GM18951 (cell line): ENCODE results near the gene SMAD6.

ENCODE experiments used
- POLR2A ChIP-seq: IDR thresholded peaks from 4 replicates; pipeline ENCODE4 v1.6.1; 2011; ENCODE audit warnings: mild to moderate bottlenecking; ENCODE audit not compliant: insufficient read length, insufficient read depth; ENCODE audit errors: extremely low read depth
- in situ Hi-C: fragments of 300-500 bp; cut with MboI; formaldehyde crosslinking; loops from one replicate; pipeline ENCODE4 v1.12.0; 2022; ENCODE audit warnings: low sequenced_read_pairs, mixed read lengths, inconsistent platforms; ENCODE audit not compliant: unreplicated experiment

Gene SMAD6

DNA sequence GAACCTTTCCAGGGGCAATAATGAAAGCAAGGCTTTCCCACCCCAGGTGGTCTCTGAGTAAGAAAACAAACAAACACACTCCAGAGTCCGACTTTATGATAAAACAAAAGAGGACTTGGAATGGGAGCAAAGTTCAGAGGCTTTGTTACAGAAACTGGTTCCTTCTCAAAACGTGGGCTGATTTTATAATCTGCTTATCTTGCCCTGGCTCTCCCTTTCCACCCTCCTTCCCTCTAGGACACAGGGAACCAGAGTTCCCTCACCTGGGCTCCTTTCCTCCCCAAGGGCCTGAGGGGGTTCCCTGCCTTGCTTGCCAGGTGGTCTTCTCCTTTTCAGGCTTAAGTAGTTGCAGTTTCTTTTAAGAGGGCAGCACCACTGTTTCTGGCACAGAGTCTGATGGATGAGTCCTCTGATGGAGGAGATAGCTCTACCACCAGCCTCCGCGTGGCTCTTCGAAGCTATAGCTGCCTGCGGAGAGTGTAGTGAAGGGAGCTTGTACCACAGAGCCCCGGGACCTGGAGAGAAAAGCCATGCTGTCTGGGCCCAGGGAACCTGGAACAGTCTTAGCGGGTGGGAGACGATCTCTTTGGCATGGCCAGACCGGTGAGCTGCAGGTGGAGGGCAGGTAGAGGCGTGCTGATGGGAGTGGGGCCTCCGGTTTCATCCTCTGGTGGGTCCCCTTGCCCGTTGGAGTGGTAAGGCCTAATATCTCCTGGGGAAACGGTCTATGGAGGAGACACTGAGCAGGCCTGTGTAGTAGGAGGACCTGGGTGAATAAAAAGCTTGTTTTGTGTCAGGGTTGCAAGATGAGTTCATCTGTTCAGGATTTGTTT lies 68.7 kb downstream of the SMAD6 start:
- in situ Hi-C loops = no loop called here
- no peak for TF ChIP-seq POLR2A

DNA sequence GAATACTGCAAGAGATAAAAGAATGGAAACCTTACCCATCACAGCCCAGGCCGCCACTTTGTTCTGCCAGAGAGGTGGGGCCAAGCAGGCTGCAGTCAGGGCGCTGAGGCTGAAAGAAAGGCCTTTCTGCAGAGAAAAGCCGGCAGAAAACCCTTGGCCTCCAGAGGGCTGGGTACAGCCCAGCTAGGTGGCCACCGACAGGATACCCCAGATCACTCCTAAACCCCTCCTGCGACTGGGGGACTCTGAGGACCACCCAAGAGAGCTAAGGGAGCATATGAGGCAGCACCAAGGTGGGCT lies 69.3 kb downstream of the SMAD6 start:
- no peak for TF ChIP-seq POLR2A
- in situ Hi-C loops = no loop called here

DNA sequence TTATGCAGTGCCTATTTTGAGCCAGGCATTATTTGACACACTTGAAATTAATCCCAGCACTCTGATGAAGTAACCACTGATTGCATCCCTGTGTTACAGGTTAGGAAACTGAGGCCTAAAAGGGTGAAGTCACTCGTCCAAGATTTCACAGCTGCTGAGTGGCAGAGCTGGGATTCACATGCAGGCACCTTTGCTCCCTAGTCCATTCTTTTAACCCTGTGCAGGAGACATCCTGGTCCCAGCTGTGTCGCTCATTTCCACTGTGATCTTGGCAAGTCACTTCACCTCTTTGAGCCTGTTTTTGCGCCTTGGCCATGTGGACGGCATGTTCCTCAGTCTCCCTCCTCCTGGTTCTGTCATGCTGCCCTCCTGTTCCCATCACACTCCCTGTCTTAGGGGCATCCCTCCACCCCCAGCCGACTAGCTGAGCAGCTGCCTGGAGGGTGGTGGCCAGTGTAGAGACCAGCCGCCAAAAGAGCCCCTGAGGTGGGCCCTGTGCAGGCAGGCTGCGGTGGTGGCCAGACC lies 70.6 kb downstream of the SMAD6 start:
- in situ Hi-C loops = no loop called here
- no peak for TF ChIP-seq POLR2A

DNA sequence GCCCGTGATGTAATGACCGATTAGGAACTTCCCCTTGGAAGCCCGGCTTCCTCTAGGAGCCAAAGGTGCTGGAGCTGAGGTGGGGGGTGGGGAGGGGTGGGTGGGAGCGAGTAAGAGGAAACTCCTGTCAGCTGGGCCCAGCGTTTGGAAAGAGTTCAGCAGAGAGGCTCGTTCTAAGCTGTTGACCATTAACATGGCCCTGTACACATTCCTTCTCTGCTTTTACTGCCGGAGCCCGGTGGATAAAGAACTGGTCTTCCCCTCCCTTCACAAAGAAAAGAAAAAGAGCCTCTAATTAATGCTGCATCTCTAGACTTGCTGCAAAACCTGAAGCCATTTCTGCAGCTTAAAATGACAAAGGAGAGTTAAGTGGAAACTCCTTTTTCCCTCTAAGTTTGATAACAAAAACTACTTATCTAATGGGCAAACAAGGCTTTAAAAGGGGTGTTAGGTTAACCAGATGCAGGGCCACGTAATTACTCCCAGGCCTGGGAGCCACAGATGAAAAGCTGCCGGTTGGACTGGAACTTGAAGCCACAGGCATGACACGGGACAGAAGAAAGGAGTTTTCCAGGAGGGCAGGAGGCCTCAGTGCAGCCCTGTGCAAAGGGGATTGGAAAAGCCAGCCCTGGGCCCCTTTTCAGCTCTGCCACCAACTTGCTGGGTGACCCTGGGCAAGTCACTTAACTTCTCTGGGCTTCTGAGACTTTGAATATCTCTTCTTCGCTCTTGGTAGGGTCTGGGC lies 71.3 kb downstream of the SMAD6 start:
- no peak for TF ChIP-seq POLR2A
- in situ Hi-C loops = no loop called here

DNA sequence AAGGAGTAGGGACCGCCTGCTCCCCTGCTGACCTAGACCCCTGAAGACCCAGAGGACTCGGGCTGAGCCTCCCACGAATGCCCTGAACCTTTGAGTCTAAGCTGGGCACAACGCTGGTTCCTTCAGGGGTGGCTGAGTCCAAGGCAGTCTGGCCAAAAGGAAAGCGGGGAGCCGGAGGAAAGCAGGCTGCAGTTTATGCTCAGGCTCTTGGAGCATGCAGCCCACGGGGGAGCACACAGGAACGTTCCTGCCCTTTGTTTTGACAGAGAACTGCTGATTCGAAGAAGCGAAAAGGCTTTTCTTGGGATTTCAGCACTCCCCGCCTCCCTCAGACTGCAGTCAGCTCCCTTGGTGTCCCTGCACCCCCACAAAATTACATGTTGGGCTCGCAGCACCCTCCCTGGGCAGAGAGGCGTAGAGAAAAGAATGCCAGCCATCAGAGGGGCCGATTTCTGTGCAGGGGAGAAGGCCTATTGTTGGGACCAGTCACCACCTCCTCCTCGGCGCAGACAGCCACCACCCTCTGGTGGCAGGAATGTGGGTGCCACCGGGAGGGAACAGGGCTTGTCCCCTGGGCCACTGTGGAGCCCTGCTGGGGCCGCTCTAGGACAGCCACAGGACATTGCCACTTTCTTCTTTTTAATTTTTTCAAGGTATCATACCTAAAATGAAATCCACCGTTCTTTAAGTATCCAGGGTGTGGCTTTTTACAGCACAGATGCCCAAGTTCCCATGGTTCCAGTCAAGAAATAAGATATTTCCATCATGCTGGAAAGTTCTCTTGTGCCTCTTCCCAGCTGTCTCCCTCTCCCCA lies 72.2 kb downstream of the SMAD6 start:
- in situ Hi-C loops = no loop called here

DNA sequence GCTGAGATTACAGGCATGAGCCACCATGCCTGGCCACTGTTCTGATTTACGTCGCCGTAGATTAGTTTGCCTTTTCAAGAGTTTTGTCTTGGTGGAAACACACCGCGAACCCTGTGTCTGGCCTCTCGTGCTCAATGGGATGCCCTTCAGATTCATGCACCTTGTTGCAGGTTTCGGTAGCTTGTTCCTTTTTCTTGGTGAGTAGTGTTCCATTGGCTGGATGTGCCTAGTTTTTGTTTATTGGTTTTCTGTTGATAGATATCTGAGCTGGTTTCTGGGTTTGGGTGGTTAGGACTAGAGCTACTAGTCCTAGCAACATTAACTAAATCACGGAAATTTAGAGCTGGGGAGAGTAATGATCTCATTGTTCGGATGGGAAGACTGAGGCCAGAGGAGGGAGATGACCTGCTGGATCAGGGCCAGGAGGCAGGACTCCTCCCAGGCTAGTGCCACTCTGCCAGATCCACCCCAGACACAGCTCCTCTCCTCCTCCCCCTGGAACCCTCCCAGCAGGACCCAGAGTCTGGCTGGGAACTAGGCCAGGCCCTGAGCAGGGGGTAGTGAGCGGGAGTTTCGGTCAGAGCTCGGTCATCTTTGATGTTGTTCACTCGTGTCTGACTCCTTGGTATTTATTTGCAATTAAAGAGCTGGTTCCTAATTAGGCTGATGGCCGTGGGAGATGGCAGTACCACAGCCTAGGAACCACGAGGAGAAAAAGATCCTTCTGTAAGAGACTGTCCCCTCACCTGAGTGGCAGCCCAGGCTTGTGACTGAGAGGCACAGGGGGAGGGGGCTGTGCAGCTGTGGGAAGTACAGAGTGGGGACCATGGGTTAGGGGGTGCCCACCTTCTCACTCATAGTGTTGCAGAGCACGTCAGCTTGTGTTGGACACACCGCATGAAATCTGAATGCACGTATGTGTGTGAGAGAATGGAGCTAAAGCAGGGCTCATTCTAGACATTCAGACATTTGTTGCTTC lies 73.4 kb downstream of the SMAD6 start:
- in situ Hi-C loops = loop anchor here (25.0 kb wide), 1 partner anchor 163 kb away; no protein-coding TSS in a partner anchor
- no peak for TF ChIP-seq POLR2A

More for the DNA sequence above, 72.2 kb downstream of the SMAD6 start:
- no peak for TF ChIP-seq POLR2A

DNA sequence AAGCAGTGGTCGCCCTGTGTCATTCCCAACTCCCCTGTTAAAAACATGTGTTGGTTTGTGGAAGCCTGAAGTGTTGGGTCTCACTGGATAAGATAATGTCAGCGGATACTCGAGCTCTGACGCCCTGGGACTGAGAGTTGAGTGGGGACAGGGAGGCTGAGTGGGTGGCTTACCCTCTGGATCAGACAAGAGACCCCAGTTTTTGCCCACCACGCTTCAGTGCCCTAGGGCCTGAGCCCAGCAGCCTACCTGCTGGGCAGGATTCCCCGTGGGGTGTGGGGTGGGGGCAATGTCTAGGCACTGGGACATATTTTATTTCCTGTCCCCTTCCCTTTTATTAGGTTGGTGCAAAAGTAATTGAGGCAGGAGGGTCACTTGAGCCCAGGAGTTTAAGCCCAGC lies 75.0 kb downstream of the SMAD6 start:
- TF ChIP-seq POLR2A = no peak
- in situ Hi-C loops = loop anchor here (25.0 kb wide), 1 partner anchor 165 kb away; no protein-coding TSS in a partner anchor

DNA sequence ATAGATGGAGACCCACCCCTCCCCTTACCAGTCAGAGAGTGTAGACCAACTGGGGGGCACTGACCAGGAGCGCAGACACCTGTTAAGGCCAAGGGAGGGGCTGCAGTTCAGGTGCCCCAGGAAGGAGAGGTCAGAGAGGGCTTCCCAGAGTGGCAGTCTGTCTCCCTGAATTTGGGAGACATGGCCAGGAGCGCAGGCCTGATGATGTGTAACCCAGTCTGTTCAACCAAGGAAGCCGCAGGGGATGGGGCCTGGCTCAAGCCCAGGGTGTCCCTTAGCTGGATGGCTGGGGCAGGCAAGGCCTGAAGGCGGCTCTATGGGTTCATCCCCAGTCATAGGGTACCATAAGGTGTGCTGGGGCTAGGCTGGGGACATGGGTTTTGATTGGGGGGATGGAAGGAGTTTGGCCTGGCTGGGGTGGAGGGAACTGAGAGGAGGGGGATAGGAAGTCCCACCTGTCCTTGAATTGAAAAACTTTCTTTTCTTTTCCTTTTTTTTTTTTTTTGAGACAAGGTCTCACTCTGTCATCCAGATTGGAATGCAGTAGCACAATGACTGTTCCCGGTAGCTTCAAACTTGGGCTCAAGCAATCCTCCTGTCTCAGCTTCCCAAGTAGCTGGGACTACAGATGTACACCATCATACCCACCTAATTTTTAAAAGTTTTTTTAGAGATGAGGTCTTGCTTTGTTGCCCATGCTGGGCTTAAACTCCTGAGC lies 75.7 kb downstream of the SMAD6 start:
- TF ChIP-seq POLR2A = no peak
- in situ Hi-C loops = loop anchor here (25.0 kb wide), 1 partner anchor 165 kb away; no protein-coding TSS in a partner anchor

DNA sequence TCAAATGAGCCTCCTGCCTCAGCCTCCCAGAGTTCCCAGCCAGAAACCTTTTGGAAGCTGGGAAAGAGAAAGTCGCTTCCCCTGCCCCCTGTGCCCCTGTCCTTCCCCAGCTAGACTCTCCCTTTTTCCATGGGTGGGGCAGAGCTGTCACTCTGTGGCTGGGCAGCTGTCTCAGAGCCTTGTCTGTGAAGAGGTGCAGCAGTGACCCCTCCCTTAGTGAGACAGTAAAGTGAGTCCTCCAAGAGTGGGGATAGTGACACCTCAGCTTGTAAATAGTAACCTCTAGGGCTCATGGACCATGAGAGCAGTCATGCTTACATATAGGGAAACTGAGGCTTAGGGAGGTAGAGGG lies 76.3 kb downstream of the SMAD6 start:
- in situ Hi-C loops = loop anchor here (25.0 kb wide), 1 partner anchor 166 kb away; no protein-coding TSS in a partner anchor
- TF ChIP-seq POLR2A = no peak

DNA sequence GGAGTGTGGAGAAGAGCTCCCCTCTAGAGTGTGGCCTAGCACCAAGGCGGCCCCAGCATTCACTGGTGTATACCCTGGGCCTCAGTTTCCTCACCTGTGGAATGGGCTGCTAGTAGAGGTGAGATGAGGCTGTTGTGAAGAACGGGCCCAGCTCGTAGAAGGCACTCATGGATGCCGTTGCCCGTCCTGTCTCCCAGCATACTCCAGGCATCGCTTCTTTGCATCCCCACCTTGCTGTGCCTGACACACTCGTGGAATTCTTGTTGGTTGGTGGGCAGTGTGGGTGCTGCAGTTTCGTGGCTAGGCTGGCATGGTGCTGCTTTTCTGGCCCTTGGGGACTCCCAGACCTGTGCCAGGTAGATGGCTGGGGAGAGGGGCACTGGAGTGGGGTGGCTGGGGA lies 76.7 kb downstream of the SMAD6 start:
- in situ Hi-C loops = loop anchor here (25.0 kb wide), 1 partner anchor 166 kb away; no protein-coding TSS in a partner anchor
- TF ChIP-seq POLR2A = no peak

DNA sequence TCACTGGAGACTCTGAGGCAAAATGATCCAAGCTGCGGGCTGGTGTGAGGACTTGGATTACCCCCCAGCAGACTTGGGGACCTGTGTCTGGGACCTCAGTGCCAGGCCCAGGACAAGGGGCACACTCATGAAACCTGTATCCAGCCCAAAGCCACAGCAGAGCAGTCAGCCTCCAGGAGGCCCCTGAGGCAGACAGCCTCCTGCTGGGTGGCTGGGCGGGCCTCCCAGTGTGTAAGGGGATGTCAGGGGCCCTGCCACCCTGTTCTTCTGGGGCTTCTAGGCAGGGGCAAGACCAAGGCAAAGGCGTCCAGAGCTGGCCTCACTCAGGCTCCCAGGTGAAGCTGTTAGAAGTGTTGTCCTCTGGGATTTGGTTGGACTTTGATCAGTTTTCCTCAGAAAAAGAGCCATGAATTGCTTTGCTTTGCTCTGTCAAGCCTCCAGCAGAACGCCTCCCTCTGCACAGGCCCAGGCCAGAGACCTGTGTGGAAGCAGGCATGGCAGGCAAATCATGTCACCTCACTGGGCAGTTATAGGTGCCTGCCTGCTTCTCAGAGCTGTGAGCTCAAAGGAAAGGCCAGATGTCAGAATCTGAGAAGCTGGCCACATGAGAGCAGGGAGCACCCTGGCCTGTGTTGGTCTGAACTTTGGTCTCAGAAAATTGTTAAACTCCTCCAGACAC lies 77.4 kb downstream of the SMAD6 start:
- no peak for TF ChIP-seq POLR2A
- in situ Hi-C loops = loop anchor here (25.0 kb wide), 1 partner anchor 167 kb away; no protein-coding TSS in a partner anchor
